Uterus (tissue), 2 donors: ENCODE results near the gene OBP2B.
"Not testable (repeated sequence)": the region's sequence is repeated elsewhere in the genome, so short reads cannot be mapped to it uniquely, and the experiment has no call there.

Experiments
- POLR2A ChIP-seq, 2 donors: fragments of 450-650 bp; IDR thresholded peaks; one replicate each; pipeline ENCODE4 v1.6.1; 2016; ENCODE audit warnings: antibody characterized with exemption in 2 of 2, mild to moderate bottlenecking in 1 of 2, moderate library complexity in 1 of 2
- TF ChIP-seq, protein P1 (sequence below), 4 experiments: fragments of 200-600 bp in 2 of 4; fragments of 450-650 bp in 2 of 4; sonication (generic) in 2 of 4; IDR thresholded peaks; one replicate each; pipeline ENCODE4 v1.5.1; 2016 to 2019; ENCODE audit warnings: antibody characterized with exemption in 4 of 4, mild to moderate bottlenecking in 2 of 4, moderate library complexity in 1 of 4

DNA sequence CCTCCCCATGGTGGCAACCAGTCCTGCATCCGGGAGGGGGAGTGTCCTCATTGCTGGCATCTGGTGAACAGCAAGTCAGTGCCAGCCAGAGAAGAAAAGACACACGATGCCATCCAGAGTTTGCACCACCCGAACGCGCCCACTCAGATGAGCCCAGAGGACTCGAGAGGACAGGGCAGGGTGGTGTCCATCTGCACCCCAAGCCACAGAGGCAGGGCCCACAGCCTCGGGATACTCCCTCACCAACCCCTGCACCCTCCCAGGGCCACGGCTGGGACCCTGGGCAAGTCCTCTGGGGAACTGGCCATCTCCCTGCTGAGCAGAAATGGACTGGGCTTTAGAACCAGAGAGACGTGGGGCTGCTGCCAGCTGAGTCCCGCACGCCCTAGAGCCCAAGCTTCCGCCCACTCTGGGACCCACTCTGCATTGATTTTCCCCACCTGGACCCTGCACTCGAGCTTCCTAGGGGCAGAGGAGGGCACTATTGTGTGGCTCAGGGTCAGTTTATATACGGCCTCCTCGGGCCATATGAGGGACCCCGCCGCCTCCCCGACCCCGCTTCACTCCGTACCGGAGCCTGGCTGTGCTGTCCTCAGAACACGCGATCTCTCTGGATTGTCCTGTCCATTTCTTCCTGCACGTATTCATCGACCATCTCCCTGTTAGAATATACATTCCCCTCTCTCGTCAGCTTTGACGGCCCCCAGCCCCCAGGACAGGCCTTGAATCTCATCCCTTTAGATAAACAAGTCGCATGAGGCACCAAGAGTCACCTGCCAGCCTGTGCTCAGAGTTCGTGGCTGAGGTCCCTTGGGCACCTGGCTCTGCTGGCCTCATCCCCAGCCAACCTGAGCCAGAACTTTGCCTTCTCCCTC lies 514 bp upstream of the OBP2B start:
- TF ChIP-seq, protein P1, sequence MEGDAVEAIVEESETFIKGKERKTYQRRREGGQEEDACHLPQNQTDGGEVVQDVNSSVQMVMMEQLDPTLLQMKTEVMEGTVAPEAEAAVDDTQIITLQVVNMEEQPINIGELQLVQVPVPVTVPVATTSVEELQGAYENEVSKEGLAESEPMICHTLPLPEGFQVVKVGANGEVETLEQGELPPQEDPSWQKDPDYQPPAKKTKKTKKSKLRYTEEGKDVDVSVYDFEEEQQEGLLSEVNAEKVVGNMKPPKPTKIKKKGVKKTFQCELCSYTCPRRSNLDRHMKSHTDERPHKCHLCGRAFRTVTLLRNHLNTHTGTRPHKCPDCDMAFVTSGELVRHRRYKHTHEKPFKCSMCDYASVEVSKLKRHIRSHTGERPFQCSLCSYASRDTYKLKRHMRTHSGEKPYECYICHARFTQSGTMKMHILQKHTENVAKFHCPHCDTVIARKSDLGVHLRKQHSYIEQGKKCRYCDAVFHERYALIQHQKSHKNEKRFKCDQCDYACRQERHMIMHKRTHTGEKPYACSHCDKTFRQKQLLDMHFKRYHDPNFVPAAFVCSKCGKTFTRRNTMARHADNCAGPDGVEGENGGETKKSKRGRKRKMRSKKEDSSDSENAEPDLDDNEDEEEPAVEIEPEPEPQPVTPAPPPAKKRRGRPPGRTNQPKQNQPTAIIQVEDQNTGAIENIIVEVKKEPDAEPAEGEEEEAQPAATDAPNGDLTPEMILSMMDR (IDR thresholded peaks at IDR 0.05), result not testable (repeated sequence)
- not testable (repeated sequence) for TF ChIP-seq POLR2A (IDR thresholded peaks at IDR 0.05)
